Stimulated activated CD4-positive, alpha-beta T cell treated with anti-CD3 and anti-CD28 coated beads, Interleukin-4, amount 100 ng/mL, for 1 hour (primary cell): Measurements from ENCODE around the gene AMBRA1.
A peak's percentile ranks its signal among the peaks of the same experiment; 100 is the strongest.

Experiments
- DNase-seq: peaks from one replicate; pipeline ENCODE4 v3.0.0-alpha.2; 2020

The AMBRA1 gene

DNA sequence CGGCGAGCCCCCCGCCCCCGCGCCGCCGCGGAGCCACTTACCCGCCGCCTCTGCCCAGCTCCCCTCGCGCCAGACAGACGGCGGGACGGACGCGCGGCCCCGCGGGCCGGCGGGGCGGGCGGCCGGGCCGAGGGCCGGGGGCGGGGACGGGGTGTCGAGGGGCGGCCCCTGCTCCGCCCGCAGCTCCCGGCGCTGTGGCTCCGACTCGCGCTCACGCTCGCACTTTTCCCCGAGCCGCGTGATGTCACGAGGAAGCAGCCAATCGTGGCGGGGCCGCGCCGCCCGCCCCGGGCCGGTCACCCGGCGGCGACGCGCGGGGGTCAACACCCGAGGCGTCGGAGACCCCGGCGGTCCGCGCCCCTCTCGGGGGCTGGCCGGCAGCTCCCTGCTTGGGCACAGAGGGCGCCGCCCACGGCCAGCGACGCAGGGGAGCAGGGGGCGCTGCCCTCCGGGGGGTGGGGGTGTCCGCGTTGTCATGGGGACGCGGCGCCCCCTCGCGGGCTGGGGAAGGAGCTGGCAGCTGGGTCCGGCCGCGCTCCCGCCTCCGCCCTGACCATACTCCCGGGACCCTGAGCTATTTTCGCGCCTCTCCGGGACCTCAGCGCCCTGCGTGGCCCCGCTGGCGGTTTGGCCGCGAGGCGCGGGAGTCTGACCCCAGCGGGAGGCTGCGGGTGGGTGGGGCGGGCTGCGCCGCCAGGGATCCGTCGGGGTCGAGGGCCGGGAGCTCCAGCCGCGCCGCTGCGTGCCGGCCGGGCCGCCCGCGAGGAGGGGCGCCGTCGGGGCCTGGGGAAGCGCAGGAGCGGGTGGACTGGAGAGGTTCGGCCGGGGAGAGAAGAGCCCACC is 202.0 kb downstream of the AMBRA1 start, which contains the start of gene CHRM4:
Gene CHRM4 (minus strand): TSS at position 199 of the 843 bp plus-strand sequence. CDS start 5,219 bp downstream, outside the sequence.
- no peak for DNase-seq

GRCh38 chr11:46391186-46391577 is 202.6 kb downstream of the AMBRA1 start:
- DNase-seq = no peak

- DNase-seq = no peak
Observed at GRCh38 chr11:46390331-46391171, 203.3 kb downstream of the AMBRA1 start.

- peak; percentile 52 for DNase-seq
Observed at GRCh38 chr11:46389450-46390330, 204.1 kb downstream of the AMBRA1 start.

DNA sequence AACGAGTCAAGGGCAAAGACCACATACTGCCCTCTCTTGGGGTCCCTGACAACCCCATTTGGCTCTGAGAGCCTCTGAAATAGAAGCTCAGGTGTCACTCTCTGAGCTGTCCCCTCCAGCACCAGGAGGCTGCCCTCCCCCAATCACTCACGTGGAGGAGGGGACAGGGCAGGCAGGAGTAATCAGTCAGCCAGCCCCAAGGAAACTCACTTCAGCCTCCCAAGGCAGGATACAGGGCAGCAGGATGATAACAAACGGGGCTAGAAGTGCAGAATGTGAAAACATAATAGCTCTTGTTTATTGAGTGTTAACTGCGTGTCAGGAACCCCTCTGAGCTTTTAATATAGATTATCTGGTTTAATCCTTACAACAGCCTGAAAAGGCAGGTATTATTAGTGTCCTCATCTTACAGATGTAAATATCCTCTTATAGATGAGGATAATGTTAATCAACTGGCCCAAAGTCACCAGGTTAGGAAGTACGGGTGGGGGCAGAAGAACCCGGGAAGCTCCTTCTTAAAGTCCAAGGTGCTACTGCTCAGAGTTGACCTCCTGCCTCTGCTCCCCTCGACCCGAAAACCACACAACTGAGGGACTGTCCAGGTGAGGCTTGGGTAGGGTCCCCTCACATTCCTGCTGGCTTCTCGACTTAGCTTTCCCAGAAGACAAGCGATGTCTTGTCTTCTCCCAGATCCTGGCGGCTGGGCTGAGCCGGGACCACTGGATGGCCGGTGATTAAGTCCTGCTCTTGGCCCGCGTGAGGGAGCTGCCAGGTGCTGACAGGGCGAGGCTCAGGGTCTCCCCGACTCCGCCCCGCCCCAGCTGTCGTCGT is 205.0 kb downstream of the AMBRA1 start:
- DNase-seq = no peak

DNA sequence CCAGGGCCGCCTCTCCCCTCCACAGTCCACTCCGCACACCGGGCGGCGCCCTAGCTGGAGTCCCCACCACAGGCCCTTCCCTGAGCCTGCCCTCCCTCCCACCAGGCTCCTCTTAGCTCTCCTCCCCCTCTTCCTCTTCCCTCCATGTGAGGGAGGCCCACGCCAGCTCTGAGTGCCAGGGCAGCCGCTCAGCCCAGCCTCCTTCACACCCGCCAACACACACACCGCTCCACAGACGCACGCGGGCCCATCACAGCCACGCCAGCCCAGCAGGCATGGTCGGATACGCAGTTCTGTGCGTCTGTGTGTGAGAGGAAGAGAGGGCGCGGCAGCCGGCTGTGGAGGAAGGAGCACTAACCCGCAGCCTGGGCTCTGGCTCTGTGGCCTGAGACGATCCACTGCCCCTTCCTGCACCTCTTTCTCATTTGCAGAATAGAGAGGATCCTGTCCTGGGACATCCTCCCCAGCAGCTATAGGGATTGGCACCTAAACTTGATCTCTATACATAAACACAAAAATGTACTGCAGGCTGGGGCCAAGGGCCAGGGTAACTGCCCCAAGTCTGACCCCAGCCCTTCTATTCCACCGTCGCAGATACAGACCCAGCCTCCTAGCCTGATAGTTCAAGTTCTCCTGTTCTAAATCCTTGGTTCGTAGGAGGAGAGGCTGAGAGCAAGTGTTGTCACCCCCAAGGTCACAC is 205.8 kb downstream of the AMBRA1 start:
- DNase-seq = no peak

DNA sequence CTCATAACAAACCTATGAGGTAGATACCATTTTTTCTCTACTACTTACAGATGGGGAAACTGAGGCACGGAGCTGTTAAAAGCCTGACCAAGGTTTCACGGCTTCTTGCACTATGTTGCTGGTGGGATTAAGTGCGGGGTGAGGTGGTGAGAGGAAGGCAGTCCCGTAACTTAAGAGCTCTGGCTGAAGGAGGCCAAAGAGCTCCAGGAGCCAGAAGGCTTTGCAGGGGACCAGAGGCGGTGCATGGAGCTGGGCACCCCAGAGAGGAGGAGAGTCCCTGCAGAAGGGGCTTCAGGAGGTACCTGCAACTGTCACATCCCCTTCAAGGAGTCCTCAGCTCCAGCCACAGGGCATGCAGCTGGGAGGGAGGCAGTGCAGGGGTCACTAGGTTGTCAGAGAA is 206.4 kb downstream of the AMBRA1 start:
- DNase-seq = no peak

- no peak for DNase-seq
Observed at GRCh38 chr11:46386674-46387073, 207.1 kb downstream of the AMBRA1 start.

- no peak for DNase-seq
Observed at GRCh38 chr11:46386005-46386578, 207.7 kb downstream of the AMBRA1 start.

- no peak for DNase-seq
Observed at GRCh38 chr11:46385169-46386004, 208.4 kb downstream of the AMBRA1 start.

DNA sequence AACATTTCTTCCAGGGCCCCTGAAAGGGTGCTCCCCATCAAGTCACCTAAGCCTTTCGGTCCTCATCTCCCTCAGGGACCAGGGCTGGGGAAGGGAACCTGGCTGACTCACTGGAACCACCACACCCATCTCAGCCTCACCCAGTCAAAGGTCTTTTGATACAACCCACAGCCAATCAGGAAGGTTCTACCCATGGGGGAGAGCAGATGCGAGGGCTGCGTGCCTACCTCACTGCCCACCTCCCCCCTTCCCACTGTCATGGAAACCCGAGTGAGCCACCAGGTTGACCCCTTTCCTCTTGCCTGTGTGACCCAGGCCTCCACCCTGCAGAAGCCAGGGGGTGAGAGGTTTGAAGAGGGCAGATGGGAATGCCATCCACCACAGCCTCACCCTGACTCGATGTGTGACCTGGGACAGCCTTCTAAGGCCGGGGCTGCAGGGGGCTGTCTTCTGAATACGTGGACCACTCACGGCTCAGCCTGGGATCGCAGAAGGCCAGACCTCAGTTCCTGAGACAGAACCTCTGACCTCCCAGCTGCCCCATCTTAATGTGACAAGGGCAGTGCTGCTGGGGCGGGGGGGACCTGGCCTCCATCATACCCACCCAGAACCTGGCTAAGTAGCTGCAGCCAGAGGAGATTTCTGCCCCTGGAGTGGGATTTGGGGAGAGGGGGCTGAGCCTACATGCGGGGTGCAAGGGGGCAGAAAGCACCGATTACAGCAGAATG is 209.7 kb downstream of the AMBRA1 start:
- no peak for DNase-seq

GRCh38 chr11:46383404-46383758 is 210.4 kb downstream of the AMBRA1 start:
- no peak for DNase-seq

DNA sequence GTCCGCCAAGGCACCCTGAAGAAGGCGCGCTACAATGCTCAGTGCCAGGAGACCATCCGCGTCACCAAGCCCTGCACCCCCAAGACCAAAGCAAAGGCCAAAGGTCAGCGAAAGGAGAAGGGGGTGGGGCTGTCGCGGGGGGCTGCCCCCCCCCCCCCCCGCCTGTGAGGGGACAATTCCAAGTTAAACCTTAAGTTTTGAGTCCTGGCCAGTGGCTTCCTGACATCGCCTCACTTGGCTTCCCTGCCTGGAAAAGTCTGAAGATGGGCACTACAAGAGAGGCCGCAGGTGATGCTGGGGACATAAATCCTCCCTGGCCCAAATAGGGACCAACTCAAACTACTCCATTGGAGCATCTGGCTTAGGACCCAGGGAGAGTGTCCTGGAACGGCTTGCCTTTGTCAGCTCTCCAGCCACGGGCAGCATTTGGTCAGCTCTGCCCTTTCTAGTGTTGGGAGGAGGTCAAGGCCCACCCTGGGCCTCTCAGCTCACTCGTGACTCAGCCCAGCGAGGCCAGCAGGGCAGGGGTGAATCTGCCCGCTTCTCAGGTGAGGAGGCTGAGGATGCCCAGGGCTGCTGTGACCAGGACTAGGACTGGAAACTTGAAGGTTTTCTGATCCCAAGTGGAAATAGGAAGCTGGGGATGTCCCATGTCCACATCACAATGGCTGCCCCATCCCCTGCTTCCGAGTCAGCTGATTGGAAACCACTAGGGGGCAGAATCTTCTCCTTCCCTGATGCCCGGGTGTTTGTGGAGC is 211.0 kb downstream of the AMBRA1 start:
- DNase-seq = no peak

DNA sequence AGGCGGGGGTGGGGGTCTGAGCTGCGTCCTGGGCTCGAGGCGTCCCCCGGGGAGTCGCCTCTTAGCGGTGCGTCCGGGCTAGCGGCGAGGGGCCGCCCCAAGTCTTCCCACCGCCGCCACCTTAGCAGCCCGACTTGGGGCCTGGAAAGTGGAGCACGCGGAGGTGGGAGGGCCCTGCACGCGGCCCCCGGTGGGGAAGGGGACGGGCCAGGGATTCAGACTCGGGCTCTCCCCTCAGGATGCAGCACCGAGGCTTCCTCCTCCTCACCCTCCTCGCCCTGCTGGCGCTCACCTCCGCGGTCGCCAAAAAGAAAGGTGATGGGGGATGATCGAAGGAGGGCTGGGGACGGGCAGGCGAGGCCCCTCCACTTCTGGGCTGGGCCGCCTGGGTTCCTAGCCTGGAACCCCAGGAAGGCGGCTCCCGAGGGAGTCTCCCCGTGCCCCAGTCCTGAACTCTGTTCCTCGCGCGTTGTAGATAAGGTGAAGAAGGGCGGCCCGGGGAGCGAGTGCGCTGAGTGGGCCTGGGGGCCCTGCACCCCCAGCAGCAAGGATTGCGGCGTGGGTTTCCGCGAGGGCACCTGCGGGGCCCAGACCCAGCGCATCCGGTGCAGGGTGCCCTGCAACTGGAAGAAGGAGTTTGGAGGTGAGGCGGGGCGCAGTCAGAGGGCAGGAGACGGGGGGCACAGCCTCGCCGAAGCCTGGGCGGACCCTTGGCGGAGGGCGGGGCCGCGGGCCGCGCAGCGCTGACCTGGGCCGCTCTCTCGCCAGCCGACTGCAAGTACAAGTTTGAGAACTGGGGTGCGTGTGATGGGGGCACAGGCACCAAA is 211.8 kb downstream of the AMBRA1 start:
- peak; percentile 30 for DNase-seq

- no peak for DNase-seq
Observed at GRCh38 chr11:46381048-46381818, 212.6 kb downstream of the AMBRA1 start, which contains the start of gene MDK. TSS of gene MDK (plus strand) at chr11:46381669. CDS start at chr11:46382058, 389 bp downstream.

GRCh38 chr11:46380340-46381047 is 213.3 kb downstream of the AMBRA1 start:
- peak; percentile 68 for DNase-seq
